HG02852 (cell line): ENCODE results near the gene CLP1.
"Not testable (repeated sequence)": the region's sequence is repeated elsewhere in the genome, so short reads cannot be mapped to it uniquely, and the experiment has no call there.

Source experiments
- ATAC-seq: cut with Tn5 transposase; IDR thresholded peaks from one replicate; pipeline ENCODE4 v1.9.1; 2021; ENCODE audit warnings: mild to moderate bottlenecking, moderate library complexity; ENCODE audit not compliant: unreplicated experiment

CLP1 gene

DNA sequence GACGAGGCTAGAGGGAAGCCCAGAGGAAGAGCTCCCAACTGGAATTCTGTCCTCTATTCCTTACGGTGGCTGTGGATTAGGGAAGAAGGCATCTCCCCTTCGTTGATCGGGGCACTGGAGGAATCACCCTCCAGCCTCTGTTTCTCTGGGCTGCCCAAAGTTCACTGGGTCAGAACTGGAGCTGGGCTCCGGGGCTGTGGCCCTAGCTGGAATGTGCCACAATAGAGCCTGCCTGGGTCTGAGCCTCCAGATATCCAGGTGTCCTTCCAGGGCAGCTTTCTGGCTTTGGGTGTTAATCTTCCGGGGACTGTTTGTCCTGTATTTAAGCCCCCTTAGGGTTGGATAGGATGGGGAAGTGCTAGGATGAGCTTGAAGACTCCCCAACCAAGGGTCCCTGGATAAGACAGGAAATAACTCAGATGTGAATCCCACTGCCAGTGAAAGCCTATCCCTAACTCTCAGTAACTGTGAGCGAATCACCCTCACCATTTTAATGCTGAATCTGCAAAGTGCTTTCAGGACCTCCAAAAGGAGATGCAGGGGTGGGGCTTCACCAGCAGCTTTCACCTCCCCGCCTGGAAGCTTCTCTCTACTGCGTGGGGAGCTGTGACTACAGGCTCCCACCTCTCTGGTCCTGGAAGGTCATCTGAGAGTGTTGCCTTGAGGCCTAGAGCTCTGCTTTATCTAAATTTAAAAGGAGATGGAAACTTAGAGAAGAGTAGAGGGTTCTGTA lies 17.3 kb upstream of the CLP1 start:
- no peak for ATAC-seq

- peak; percentile 36 for ATAC-seq
Measured at GRCh38 chr11:57641011-57641807, 16.4 kb upstream of the CLP1 start.

- ATAC-seq, result no peak
Measured at GRCh38 chr11:57643802-57644201, 13.8 kb upstream of the CLP1 start.

DNA sequence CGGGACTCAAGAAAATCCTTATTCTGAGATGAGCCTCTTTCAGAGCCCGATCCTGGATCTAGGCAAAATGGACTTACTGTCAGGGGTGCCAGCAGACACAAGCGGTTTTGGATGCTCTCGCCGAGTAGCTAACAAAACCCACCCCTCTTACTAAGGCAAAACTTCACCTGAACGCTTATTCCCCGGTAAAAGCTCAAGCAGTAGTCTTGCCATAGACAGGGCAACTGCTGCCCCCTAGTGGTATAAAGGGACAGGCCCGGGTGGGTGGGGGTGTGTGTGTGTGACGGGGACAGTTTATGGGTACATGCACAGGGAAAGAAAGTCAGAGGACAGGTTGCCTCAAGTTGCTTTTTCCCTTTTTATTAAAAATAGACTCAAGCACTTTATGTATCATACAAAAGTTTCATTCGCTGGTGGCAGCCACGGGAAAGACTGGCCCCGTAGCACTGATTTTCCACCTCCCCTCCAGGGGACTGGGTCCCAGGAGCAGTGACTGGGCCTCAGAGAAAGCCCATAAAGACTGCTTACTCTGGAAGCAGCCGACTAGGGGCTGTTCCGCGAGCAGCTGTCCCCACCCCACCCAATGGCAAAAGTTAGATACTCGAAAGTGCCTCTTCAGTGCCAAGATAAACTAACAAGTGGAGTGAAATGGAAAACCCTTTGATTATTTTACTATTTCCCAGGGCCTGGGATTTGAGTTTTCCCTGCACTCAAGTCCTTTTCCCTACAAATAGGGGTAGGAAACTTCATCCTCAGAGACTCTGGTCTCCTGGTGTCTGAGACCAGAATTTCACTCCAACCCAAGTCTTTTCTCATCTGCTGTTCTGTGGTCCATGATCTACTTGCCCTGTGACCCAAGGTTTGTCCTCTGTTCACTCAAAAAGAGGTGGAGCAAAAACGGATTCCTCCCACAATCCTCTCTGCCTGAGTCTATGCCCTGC lies 12.5 kb upstream of the CLP1 start:
- ATAC-seq, result no peak

DNA sequence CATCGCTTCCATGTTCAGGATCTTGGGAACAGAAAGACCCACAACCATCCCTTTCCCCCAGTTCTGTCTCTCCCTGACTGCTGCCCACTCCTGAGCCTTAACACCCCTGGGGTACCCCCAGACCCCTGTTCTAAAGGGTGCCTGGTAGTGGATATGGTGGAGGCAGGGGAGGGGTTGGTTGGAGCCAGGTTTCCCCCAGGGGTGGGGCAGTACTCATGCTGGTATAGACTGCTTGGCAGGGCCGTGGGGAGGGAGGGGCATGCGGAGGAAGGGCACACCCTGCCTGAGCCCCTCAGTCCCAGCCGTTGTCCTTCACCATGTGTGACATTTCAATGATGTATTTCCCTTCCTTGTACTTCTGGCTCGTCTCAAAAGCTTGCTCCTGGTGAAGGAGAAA lies 11.9 kb upstream of the CLP1 start:
- no peak for ATAC-seq

GRCh38 chr11:57646194-57646798 lies 11.3 kb upstream of the CLP1 start:
- ATAC-seq, result no peak

DNA sequence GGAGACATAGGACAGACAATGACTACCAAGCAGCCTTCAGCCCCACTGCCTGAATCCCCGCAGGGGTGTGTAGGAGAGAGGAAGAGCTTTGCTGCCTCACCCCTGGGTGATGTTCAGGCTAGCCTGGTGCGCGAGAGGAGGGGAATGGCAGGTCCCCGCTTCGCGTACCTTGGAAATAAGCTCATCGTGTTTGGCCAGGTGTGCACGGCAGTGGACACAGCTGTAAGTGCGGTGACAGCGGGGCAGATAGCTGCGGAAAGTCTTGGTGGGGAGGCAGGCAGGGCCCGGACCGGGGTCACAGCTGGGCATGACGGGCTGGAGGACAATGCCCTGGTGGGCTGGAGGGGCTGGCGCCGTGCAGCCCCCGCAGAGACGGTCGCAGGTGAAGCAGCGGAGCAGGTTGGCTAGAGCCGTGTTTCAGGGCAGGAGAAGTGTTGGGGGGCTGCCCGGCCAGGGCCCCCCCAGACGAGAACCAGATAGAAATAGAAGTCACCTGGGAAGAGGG lies 10.7 kb upstream of the CLP1 start:
- no peak for ATAC-seq

DNA sequence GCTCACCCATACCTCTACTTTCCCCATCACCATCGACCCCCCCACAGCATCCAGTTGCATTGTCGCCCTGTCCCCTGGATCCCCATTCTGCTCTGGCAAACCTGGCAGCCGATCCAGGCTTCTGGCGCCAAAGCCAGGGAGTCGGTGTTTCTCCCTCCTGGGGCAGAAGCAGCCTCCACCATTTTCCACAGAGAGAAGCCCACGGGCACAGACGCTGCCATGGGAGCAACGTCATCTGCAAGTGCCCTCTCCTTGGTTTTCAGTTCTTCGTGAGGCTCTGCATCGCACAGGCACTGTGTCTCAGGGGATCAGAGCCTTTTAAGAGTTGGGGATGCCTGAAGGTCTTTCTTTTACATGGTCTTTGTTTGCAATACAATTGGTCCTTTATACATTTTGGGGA lies 10.2 kb upstream of the CLP1 start:
- ATAC-seq, result no peak

DNA sequence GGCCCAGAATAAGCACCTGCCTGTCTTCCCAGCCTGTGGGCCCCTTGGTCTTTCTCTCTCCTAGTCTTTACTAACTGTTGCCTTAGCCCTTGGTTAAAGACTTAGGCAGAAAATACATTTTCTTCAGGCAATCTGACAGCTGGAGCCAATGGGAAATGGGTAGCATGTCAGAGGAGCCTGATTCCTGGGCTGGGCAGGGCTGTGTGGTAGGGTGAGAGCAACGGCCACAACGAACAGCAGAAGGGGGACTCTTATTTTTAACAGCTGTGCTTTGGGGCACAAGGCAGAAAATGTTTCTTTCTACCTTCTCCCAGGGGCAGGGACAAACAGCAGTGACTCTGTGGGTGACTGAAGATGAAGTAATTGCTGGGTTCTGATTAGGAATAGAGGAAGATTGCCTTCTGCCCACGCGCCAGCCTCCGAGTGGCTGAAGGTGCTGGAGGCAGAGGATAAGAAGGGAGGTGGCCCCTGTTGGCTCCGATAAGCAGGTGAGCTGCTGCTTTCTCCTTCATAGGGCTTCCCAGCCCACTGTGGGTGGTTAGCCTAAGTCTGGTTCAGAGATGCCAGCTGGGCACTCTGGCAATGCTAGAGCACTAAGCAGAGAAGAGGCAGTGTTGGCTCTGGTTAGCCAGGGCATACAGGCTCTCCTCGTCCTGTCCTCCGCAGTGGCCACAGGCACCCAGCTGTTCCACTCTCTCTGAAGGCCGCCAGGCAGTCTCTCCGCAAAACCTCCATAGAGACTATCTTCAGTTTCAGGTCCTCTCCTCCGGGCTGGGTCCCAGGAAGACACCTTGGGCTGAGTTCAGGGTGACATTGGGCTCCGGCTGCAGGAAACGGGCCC lies 9.4 kb upstream of the CLP1 start:
- no peak for ATAC-seq

DNA sequence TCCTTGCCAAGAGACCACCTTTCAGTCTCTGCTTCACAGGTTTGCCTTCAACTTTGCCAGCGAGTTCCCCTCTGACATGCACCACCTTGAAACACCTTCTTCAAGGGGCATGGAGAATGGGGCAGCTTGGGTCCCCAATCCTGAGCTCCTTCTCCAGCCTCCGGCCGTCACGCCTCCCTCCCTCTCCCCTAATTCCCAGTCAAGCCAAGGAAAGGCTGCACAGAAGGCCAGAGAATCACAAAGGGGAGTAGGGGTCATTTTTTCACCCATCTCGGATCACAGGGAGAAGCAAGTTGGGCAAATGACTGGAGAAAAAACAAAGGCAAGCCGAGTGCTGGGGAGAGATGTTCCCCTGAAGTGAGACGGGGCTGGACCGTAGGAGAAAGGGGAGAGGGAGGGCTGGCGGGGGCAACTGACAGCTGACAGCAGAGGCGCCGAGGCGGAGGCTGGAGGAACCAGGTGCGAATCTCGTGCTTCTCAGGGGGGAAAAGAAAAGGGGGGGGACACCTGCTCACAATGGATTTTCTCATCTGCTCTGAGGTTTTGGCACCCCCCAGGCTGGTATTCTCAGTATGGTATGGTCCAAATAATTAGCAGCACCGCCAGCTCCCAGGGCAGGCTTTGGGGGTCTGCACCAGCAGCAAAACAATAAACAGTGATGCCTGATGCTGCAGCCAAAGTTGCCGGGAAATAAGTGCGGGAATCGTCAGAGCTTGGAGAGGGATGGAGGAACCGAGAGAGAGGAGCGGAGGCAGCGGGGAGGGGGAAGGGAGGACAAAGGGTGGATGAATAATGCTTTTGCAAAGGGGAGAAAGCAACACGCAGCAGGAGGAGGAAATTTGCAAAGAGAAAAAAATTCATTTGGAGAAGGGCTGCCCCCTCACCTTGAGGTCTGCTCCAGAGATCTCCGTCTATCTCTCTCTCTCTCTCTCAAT lies 8.5 kb upstream of the CLP1 start:
- ATAC-seq, result no peak

DNA sequence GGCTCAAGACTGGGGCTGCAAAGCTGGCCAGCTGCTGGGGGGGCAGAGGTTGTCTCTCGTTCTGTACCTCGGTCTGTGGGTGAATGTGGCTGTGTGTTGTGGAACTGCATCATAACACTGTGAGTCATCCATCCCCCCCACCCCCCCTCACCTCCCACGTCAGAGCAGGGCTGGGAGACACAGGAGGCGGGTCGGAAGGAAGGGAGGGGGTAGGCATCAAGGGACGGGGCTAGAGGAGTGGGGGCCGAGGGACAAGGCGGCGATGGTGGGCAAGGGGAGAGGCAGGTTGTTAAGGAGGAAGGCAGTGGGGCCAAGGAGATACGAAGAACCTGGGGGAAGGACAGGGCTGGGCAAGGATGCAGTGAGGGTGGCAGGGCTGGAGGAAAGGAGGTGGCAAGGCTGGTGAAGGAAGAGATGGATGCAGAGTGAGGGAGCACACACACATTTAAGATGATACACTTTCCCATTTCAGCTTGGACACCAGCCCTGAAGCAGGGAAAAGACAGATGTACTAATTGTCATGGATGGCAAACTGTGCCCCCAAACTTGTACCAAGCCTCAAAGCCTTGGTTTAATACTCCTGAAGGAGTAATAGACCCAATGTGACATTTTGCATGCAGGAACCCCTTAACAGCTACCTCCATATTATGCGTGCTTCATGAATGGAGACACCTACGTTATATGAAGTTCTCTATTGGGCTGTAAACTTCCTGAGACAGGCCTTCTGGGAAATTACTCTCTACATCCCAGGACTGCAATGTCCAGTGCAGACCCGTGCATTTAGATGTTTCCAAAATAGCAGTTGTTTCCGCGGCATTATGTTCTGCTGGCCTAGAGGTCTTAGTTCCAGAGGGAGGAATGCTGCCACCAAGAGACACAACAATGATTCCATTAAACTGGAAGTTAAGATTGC lies 7.5 kb upstream of the CLP1 start, which contains the start of gene YPEL4:
YPEL4 (minus strand) TSS at position 87 of the 913 bp plus-strand sequence. CDS start 2,805 bp downstream, outside the sequence.
- no peak for ATAC-seq

GRCh38 chr11:57650739-57651090 lies 6.8 kb upstream of the CLP1 start:
- ATAC-seq, result no peak

- ATAC-seq, result no peak
Measured at GRCh38 chr11:57651408-57651807, 6.2 kb upstream of the CLP1 start.

DNA sequence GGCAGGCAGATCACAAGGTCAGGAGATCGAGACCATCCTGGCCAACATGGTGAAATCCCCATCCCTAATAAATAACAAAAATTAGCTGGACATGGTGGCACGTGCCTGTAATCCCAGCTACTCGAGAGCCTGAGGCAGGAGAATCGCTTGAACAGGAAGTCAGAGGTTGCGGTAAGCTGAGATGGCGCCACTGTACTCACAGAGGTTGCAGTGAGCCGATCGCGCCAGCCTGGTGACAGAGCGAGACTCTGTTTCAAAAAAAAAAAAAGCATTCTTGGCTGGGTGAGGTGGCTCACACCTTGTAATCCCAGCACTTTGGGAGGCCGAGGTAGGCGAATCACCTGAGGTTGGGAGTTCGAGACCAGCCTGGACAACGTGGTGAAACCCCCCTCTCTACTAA lies 5.3 kb upstream of the CLP1 start:
- not testable (repeated sequence) for ATAC-seq

GRCh38 chr11:57652662-57653061 lies 4.9 kb upstream of the CLP1 start:
- no peak for ATAC-seq

DNA sequence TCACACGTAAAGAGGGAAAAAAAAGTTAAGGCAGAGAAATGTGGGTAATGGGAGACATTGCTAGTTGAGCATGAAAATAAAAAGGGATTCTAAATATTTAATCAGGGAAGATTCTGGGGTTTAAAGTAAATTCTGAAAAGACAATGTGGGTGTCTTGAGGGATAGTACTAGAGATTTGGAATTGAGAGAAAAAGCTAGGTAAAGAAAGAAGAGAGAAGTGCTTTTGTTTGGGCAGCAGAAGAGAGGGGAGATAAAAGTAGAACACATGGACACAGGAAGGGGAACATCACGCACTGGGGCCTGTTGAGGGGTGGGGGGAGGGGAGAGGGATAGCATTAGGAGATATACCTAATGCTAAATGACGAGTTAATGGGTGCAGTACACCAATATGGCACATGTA lies 4.4 kb upstream of the CLP1 start:
- ATAC-seq, result no peak

- ATAC-seq, result no peak
Measured at GRCh38 chr11:57656885-57657193, 723 bp upstream of the CLP1 start.

DNA sequence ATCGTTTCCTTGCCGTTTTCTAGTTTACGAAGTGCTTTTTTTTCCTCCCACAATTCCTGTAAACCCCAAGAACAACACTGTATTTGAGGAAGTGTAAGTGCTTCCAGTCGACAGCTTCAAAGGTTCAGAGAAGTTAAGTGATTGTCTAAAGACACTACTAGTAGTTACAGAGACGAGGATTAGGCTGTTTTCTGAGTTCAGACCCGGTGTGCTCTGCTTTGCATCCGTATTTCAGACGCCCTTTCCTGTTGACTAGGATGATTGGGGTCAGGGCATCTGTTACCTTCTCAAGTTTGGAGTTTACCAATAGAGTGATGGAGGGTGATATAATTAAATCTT lies 430 bp downstream of the CLP1 start:
- no peak for ATAC-seq
